NCI-H1436 treated with DMSO at 0.1 percent for 48 hours (cell line): ENCODE measurements around the gene RSPH3.
"Not testable (repeated sequence)": the region's sequence is repeated elsewhere in the genome, so short reads cannot be mapped to it uniquely, and the experiment has no call there.

Experiments used
- DNase-seq: peaks from one replicate; lab custom pipeline; 2025; lab: John Stamatoyannopoulos, UW

The RSPH3 gene, protein sequence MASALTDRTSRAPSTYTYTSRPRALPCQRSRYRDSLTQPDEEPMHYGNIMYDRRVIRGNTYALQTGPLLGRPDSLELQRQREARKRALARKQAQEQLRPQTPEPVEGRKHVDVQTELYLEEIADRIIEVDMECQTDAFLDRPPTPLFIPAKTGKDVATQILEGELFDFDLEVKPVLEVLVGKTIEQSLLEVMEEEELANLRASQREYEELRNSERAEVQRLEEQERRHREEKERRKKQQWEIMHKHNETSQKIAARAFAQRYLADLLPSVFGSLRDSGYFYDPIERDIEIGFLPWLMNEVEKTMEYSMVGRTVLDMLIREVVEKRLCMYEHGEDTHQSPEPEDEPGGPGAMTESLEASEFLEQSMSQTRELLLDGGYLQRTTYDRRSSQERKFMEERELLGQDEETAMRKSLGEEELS

DNA sequence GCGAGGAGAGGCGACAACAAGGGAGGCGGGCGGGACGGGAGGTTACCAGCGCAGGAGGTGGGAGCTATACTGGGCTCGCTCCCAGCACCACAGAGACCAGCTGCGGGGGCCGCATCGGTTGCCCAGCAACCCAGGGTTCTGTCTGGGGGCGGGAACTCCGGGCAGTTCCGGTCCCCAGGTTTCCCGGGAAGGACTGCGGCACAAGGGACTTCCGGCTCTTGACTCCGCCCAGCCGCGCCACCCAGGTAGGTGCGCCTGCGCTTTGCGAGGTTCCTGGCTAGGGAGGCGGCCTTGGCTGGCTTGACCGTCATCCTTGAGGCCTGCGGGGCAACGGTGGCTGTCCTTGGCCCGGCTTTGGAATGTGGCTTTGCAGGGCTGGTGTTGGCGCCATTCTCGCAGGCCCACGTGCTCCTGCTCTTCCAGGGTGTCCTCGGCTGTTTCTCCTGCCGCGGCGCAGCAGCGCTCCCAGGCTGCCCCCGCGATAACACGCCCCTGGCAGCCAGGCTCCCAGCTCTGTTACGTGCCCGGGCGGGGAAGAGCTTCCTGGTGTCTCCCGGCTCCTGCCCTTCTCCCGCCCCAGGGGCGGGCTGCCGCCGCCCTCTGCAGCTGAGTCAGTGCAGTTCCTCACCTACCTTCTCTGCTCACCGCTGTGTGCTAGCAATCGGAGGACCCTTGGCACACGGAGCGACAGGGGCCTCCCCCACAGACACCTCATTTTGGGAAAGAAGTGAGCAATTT is at the start of gene RSPH3:
Gene RSPH3, minus strand, starts transcription at position 537 of the 738 bp plus-strand sequence. CDS start 652 bp downstream, outside the sequence.
- DNase-seq = peak; percentile 81

DNA sequence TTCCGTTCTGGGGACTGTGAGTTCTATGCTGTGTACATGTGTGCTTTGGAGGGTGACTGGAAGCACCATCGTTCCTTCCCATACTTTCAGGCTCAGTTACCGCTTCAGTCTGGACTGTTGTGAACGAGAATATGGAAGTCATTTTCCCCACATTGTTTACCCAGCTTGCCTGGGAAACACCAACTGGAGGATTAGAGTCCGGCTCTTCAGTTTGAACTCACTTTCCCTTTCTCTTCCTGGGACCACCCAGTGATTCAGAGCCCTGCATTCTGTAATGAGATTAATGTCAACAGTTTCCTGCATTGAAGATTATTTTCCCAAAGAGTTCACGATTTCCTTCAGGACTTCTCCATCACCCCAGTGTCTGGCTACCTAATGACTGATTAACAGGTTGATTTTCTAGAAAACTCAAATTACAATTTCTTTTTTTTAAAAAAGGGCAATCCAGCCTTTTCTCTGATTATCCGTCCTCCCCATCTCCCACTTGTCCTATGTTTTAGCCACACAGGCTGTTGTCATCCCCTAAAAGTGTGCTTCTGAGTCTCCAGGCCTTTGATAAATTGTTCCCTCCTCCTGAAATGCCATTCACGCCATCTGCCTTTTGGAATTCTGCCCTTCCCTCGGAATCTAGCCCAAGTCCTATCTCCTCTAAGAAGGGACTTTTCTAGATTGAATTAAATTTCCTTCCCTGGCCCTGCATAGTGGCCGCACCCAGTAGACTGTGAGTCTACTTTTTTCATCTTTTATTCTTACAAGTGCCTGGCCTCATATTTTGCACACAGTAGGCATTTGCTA is 48.1 kb upstream of the RSPH3 start:
- no peak for DNase-seq

DNA sequence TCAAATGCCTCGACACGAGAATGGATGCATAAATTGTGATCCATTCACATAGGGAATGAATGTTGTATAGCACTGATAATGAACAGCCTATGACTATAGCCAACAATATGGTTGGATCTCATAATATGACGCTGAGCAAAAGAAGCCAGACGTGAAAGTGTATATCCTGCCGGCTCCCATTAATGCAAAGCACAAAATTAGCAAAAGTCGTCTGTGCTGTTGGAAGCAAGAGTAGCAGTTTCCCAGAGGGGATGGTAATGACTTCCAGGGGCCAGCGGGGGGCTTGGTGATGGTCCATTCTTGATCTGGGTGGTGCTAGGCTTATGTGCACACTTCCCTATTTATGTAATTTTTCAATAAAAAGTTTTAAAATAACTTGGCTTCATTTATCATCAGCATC is 45.8 kb upstream of the RSPH3 start:
- no peak for DNase-seq

DNA sequence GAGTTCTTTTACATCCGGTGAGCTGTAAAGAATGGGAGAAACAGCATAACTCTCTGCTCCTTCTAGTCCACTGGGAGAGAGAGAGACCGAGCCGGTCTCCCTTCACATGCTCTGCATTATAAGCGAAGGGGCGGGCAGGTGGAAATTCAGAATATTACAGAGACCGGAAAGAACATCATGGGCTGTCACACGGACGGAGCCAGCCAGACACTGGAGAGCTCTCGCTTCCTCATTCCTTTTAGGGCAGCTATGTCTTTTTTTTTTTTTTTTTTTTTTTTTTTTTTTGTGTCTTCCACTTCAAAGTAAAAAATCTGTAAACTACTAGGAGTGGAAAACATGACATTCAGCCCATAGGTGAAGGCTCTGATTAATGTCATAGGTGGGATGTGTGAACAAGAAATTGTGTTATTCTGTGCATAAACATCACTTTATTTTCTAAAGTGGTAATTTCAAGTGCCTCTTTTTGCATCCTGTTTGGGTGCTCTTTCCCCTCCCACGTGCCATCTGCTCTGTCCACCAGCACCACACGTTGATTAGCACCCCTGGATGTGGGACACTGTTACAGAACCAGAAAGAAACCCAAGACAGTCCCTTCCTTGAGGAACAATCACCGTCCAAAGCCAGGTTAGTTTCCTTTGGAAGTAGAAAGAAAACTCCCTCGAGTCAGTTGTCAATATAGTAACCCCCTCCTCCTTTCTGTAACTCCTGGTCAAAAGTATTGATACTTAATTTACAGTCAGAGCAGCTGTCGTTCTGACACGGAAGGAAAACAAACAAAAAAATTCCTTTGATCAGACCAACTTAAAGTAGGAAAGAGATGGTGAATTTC is 45.1 kb upstream of the RSPH3 start, which contains the start of gene TAGAP:
Gene TAGAP, minus strand, starts transcription at position 93 of the 829 bp plus-strand sequence. CDS start 845 bp downstream, outside the sequence.
- no peak for DNase-seq

DNA sequence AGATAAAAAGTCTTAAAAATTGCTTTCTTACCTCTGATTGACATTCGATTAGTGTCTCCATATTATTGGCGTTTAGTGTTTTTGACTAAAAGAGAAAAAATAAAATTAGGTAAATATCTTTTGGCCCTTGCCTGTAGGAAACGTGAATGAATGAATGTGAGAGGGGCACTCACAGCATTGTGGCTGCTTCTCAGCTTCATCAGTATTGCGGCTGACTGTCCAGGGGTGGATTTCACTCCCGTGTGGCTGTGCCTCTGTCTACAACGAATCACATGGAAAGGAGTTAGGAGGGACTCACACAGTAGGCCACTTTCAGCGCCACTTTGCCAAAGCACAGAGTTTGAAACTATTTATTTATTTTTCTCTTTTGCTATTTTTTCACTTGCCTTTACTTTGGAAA is 43.9 kb upstream of the RSPH3 start:
- no peak for DNase-seq

DNA sequence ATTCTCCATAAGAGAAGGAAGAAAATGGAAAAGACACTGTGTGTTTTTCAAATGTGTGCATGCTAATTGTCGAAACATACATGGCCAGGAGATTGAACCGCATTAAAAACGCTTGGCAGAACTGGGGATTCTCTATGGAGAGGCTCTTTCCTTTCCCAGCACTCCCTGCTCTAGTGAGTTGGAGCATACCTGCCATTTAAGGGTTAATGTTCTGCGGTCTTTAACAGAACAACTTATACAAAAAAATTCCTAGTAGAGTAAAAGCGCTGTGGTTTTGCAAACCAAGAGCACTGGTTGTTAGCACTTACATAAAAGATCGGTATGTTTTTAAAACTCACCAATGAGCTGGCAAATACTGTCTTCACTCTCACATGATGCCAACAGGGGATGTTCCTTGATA is 43.2 kb upstream of the RSPH3 start:
- no peak for DNase-seq

DNA sequence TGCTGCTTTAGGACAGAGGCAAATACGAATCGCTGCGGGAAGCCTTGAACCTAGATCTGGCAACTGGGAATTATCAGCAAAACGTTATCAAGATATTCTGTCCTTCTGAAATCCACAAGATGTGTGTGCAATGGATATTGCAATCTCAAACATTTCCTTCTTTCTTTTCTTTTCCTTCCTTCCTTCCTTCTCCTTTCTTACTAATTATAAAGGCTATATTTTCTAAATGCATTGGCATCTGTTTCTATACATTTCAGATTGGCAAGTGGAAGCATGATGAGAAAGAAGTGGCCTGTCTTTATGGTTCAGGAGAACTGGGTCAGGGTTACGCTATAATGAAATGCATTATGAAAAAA is 42.8 kb upstream of the RSPH3 start:
- DNase-seq = no peak

DNA sequence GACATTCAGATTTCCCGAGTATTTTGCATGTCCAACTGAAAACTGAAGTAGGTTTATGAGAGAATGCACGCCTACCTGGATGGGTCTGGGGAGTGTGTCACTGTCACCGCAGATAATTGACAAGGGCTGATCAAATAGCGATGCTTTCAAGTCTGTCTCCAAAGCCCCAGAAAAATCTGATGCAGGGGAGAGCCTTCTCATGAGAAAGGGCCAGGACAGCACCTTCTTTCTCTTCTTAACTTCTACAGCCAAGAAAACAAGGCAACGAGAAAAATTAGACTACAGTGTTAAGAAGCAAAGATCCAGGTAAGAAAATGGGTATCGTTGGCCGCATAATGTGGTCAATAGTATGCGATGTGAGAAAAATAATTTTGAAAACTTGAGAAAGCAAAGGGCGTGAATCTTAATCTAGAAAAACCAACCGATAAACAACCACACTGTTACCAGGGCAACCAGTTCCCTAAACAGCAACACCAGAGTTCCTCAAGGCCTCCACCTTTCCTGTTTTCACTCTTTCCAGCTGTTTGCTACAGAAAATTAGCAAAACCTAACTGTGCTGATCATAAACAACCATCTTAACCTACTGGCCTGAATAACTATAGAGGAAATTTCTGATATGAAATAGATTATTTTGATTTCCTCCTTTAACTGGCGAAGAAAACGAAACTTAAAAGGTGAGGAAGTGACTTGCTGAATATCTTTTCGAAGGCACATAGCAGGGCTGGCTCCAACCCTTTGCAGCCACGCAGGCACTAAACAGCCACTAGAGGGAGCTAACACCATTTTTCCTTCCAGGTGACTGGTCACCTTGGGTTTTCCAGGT is 42.2 kb upstream of the RSPH3 start:
- DNase-seq = no peak

DNA sequence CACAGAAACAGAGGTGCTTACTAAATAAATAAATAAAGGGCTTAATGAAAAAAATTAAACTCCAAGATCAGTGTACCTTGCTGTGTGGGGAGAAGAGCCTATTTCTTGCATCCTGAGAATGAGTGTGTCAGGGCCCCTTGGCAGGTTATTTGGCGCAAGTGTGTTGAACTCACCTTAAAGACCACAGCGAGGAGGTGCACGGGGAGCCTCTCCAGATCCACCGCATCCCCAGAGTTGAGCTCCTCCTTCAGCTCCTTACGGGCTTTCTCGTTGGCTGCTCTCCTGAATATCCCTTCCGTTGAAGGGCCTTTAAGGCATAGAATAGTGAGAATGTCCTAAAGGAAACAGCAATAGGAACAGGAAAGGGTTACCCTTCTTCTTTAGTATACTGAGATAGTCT is 41.2 kb upstream of the RSPH3 start:
- no peak for DNase-seq

DNA sequence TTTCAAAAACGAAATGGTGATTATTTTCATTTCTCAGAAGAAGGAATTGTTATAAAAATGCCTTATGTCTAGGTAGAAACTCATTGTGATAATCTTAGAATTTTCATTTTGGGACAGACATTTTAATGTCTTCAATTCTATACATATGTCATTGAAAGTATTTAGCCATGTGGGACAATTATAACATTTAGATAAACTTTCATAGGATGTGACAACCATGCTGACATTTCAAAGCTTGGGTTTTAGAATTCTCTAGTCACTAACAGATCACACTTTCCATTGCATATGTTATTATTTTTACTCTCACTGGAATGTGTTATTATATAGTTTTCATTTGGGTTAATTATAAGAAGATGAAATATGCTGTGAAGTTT is 39.9 kb upstream of the RSPH3 start:
- no peak for DNase-seq

DNA sequence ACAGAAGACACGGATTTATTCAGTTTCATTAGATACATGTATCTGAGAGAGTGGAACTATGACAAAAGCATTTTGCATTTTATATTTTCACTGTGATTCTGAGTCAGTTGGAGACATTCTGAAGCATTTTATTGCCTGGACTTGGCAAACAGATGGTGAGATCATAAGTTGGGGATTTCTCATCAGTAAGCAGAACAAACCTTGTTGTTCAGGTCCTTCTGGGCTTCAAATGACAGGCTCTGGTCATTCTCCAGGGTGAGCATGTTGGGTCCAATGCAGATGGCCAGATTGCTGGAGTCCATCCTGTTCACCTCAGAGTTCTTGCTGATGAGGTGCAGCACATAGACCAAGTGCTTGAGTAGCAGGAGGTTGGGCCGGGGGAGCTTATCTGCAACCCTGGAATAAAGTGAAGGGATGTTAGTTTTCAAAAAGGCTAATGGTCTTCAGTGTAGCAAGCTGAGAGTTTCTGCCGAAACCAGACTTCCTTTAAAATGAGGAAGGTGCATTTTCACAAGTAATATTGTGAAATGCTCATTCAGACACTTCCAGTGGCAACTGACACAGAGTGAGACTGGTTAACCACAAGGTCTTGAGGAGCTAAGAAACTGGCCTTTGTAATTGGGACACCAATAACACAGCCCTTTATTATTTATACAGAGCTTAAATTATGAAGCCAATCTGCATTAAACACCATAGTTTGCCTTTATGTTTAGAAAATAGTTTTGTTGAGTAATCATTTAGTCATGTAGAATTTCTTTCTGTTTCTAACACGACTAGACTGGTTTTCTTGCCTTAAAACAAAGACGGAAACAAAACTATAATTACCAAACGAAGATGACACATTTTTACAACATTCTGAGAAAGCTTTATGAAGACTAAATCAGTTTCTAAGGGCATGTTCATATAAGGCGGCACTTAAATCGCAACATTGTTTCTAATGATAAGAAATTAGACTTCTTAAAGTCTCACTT is 39.2 kb upstream of the RSPH3 start:
- no peak for DNase-seq

DNA sequence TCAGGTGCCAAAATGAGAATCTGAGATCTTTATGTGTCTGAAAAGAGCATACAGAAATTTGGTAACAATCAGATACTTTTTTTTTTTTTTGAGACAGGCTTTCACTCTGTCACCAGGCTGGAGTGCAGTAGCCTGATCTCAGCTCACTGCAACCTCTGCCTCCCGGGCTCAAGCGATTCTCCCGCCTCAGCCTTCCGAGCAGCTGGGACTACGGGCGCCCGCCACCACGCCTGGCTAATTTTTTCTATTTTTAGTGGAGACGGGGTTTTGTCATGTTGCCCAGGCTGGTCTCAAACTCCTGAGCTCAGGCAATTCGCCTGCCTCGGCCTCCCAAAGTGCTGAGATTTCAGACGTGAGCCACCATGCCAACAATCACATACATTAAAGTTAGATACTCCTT is 38.3 kb upstream of the RSPH3 start:
- not testable (repeated sequence) for DNase-seq

DNA sequence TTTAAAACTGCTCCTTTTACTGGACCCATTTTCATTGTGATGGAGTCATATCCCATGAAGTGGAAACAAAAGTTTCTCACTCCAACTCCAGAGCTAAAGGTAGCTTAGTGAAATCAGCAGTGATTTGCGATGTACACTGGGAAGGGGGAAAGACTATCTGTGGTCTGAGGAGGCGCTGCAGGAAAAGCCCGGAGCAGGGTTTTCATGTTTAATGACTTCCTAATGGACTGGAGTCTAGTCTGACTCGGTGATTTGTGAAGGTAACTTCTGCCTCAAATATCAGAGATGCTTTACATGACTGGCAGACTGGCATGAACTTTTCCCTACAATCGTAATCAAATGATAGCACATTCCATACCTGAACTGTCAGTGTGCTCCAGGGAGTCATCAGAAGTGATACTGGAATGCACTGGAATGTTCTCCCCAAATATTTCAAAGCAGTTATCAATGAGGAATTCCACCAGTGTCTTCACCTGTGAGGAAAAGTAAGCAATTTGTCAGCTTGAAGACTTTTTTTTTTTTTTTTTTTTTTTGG is 37.8 kb upstream of the RSPH3 start:
- no peak for DNase-seq

DNA sequence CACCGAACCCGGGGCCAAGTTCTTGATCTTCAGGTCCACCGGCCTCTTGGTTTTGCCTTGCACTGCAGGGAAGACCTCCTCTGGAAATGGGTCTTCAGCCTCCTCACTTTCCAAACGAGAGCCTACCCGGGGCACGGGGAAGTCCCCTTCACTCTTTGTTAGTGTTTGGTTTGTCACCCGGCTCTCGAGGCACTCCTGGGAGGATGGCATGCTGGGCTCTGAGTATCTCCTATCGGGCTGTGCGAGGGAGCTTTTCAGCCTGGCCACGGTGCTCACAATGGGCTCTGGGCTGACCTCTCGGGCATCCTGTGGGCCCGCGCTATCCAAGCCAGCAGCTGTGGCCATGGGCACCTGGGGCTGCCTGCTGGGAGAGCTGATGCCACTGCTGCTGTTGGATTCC is 36.7 kb upstream of the RSPH3 start:
- no peak for DNase-seq

DNA sequence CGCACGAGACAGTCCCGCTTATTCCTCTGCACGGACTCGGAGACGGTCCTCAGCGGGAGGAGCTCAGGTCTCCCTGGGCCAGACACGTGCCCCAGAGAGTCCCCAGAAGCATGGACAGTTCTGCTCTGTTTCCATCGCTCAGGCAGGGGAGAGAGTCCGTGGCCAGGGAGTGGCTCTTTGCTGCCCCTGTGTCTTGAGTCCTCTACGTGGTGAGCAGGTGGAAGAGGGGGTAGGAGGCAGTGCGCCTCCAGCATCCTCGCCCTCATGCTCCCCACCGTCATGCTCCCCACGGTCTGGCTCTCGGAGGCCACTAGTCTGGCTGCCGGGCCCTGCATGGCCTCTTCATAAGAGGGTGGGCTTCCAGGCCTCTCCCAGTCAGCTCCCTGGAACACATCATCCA is 35.9 kb upstream of the RSPH3 start:
- no peak for DNase-seq

DNA sequence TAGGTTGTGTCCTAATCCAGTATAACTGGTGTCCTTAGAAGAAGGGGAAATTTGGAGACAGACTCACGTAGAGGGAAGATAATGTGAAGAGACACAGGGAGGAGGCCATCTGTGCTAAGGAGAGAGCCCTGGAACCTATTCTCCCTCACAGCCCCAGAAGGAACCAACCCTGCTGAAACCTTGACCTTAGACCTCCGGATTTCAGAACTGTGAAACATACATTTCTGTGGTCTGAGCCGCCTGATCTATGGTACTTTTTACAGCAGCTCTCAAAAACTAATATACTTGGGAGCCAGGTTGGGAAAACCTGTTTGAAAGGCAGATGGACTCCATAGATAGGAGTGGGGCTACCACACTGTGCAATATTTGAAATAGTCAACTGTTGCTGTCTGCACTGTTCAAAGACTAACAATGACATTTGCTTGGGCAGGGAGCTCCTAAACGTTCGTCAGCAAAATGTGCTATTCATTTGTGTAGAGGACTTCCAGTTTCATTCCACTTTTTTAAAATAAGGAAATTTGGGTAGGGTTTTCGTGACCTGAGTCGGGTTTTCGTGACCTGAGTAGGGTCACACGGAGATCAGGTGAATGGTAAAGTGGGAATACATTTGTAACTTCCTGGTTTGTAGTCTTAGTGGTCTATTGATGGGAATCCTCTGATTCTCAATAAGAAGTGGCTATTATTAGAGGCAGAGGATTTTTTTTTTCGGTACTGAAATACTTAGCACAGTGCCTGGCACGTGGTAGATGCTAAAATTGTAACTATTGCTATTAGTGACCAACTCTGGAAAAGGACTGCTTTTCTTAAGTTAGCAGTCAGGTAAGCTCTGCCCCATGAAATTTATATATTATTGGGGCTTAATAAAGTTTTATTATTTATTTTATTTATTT is 33.4 kb upstream of the RSPH3 start:
- no peak for DNase-seq

DNA sequence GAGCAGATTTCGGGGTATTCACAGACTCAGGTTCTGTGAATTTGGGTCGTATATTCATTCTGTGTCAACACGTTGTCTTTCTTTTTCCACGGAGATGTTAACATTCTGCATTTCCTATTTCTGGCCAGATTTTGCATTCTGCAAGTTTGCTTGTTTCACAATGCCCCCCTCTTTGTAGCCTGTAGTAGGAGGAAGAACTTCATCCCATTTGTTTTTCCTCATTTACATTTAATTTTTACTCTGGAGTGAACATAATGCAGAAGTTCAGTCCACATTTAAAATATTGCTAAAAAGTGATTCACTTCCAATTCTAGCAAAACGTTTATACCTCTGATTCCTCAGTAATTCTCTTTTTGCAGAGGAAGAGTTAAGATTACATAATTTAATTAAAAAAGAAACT is 31.8 kb upstream of the RSPH3 start:
- no peak for DNase-seq

DNA sequence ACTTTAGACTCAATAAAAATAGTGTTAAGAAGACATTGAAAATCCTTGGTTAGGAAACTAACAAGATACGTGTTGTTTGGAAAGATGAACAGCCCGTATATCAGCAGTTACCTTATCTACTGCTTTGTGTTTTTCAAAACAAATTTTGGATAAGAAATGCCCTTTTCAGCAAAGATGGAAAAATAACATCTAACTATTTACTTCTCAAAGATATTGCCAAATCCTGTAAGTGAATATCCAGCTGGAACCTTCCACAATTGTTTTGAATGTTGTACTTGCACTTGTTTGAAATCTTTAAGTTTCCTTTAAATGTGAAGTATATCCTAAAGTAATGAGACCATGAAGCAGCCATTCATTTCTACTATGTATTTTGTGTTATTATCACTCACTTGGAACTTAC is 30.2 kb upstream of the RSPH3 start:
- no peak for DNase-seq
